NCI-H1436 (cell line): Measurements from ENCODE around the gene FAM13B.
A peak's percentile ranks its signal among the peaks of the same experiment; 100 is the strongest.
"Not testable (repeated sequence)": the region's sequence is repeated elsewhere in the genome, so short reads cannot be mapped to it uniquely, and the experiment has no call there.

Experiments
- DNase-seq: peaks from one replicate; lab custom pipeline; 2025; lab: John Stamatoyannopoulos, UW

FAM13B gene

DNA sequence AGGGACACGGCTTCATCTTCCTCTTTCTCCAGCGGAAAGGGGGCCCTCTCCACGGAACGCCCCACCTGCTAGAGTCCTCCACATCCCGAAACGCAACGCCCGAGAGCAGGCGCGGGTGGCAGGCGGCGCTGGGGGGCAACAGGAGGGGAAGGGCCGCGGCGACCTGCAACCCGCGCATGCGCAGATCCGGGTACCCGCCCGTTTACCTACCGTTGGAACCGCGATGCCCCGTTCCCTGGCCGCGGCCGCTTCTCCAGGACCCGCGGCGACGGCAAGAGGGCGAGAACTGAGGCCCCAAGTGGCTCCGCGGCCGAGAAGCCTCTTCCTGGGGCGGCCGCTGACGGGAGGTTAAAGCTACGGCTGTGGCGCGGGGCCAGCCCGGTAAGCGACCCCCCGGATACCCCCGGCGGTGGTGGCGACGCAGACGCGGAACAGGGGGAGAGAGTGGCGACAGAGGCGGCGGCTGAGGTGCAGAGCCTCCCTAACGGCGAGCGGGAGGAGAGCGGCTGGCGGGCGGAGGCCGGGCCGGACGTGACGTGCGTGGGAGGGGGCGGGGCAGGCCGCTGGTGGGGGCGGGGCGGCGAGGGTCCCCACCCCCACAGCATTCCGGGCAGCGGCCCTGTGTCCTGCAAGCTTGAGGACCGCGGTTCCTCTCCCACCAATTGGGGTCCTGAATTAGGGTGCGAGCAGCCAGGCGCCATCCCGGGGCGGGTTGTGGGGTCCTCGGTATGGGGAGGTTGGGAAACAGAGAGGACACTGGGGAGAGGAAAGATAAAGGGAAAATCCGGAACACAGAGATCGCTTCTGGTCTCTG lies at the start of gene FAM13B:
Gene FAM13B, minus strand, starts transcription at position 508 of the 814 bp plus-strand sequence. CDS start 13,968 bp downstream, outside the sequence.
- DNase-seq: peak; percentile 70

DNA sequence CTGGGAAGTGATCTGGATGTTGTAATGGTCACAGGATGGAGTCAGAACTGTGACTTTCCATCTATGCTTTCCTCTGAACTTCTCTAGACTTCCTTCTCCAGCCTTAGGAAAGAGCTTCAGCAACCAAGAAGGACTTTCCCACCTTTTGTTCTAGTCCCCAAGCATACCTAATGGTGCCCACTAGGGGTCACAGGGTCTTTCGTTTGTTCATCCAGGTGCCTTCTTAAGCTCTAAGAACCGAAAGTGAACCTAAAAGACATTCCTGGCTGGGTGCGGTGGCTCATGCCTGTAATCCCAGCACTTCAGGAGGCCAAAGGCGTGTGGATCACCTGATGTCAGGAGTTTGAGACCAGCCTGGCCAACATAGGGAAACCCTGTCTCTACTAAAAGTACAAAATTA lies 49.2 kb upstream of the FAM13B start:
- DNase-seq: no peak

DNA sequence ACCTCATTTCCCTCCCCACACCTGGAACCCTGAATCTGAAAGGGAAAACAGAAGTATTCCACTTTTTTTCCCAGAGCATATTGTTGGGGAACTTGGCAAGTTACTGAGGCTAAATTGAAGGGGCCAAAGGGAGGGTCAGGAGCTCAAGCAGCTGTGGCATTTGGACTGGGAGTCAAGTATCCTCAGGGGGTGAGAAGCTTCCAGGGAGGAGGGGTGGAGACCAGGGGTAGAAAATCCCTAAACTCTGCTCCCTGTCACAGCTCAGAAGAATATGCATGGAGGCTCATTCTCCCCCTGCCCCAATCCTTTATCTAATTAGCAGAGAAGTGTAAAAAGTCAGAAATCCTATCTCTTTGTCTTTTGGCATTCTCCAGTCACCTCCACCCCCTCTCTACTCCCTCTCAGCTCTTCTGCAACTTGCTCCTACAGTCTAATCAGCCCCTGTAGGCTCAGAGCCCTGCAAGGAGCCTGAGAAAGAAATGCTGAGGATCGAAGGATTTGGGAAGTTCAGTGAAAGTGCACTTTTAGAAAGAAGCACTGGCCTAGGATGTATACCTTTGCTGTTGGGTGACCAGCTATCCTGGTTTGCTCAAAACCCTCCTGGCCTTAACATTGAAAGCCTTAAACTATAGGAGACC lies 45.2 kb upstream of the FAM13B start:
- no peak for DNase-seq

DNA sequence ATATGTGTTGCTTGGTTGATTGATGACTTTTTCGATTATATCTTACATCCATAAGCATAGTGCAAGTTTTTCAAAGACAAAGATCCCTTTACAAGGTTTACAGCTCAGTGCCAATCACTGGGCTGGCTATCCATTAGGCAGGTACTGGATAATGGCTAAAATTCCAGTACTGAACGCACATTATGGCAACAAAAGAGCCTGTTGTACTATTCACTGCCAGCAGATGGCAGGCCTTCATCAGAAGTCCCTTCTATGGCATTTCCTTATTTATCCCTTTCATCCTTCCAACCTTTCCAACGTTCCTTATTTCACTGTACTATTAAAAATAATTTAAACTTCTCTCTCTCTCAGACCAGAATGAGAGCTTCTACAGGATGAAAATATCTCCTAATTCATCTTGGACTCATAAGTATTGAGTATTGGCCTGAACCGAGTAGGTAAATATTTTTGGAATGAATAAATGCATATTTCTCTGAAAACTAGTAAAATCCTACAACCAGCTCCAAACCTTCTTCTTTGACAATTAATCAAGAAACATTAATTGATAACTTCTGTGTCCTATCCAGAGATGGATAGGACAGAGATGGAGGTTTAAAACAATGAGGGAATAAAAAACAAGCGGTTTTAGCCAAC lies 44.3 kb upstream of the FAM13B start:
- peak; percentile 36 for DNase-seq

DNA sequence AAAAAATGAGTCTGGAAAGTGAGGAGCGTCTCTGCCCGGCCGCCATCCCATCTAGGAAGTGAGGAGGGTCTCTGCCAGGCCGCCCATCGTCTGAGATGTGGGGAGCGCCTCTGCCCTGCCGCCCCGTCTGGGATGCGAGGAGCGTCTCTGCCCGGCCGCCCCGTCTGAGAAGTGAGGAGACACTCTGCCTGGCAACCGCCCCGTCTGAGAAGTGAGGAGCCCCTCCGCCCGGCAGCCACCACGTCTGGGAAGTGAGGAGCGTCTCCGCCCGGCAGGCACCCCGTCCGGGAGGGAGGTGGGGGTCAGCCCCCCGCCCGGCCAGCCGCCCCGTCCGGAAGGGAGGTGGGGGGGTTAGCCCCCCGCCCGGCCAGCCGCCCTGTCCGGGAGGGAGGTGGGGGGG lies 37.1 kb upstream of the FAM13B start:
- DNase-seq: not testable (repeated sequence)

DNA sequence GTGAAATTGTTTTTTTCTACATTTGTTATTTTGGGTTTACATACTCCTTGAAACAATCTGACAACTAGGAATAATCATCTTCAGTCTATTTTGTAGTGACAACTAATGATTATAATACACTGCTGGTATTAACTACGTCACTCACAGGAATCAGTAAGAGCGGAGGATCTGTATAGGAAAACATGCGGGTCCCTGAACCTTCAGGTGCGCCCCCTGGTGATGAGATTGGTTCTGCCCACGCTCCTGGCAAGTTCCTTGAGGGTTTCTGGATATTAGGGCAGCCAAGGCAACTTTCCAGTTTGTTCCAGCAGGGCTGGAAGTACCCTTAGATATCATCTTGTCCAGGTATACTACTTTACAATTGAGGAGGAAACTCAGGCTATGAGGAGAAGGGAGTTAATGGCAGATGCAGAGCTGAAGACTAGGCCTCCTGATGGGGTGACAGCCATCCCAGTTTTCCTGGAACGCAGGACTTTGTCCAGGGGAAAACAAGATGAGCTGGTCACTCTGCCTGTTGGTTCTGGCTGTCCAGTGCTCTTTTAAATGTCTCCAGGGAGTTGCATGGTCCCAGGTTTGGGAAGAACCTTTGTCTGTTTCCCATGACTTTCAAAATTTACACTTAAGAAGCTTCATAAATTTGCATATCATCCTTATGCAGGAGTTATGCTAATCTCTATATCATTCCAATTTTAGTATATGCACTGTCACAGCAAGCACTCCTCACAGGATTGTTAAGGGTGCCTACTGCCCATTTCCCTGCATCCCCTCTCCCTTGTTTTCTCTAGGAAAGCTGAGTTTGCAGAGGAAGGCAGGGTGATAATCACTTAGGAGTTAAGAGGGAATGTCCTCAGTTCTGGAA lies 36.1 kb upstream of the FAM13B start:
- peak; percentile 65 for DNase-seq

DNA sequence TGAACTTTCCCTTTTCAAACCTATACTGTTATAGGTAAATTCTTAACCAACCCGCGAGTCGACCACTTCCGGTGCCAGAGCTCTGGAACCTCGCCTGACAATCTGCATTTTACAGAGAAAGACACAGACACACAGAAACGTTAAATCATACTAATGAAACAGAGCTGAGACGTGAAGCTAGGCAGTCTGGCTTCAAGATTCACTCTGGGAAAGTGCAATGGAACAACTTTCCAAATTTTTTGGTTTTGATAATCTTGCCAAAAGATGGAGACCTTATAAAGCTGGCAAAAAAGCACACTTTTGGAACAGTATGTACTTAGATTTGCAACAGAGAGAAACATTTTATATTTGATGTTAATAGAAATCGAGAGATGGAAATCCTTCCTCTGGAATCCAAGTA lies 35.1 kb upstream of the FAM13B start:
- DNase-seq: no peak

DNA sequence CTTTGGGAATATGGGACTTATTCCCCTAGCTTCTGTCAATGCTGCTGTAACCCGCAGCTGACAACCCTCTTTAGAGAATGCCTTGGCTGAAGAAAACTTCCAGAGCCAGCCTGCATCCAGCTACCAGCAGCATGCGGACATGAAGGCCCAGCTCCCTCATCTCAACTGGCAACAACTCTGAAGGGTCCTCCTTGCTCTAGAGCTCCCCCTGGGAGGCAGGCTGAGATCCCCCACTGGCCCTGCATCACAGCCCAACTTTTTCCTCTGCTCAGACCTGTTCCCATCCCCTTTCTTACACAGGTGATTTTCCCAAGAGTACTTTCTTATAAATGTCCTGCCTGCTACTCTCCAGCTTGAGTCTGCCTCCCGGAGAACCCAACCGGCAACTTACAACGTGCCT lies 32.2 kb upstream of the FAM13B start:
- DNase-seq: no peak

DNA sequence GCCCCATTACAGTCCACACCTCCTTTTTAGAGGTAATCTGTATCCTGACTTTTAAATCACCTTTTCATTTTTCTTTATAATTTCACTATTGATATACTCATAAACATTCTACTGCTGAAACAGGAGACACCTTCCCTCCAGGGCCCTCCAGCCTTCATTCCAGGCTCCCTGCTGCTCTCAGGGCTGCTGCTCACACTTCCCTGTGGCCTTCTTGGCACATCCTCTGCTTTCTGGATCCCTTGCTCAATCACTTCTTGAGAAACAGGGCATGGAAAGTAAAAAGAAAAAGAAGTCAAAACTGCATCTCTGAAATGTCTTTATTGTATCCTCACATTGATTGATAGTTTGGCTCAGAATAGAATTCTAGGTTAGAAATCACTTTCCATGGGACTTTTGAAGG lies 31.6 kb upstream of the FAM13B start:
- DNase-seq: no peak

DNA sequence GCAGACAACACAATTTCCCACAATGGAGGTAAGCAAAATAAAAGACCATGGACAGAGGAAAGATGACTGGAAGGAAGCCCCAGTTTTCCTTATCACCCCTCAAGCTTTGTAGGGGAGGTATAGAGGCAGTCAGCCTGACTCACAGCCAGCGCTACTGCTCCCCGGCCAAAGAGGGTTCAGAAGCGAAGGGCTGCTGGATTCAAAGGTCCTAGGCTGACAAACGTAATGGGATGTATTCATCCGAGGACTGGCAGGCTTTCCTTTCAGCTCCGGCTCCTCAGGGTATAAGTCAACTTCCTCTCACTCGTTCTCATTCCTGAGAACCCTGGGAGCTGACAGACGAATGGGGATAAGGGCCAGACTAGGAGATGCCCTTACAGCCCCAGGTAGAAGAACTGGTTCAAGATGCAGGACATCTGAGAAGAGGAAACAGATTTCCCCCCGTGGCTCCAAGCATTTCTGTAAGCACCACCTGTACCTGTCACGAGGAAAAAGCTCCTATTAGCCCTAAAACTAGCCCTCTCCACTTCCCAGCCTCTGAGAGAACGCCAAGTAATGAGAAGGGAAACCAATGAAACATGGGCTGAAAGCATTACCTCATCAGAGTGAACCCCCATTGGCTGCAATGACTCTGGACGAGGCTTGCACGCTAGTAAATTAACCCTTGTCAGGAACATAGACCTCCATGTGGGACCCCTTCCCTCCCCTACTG lies 22.1 kb upstream of the FAM13B start:
- DNase-seq: peak; percentile 4

DNA sequence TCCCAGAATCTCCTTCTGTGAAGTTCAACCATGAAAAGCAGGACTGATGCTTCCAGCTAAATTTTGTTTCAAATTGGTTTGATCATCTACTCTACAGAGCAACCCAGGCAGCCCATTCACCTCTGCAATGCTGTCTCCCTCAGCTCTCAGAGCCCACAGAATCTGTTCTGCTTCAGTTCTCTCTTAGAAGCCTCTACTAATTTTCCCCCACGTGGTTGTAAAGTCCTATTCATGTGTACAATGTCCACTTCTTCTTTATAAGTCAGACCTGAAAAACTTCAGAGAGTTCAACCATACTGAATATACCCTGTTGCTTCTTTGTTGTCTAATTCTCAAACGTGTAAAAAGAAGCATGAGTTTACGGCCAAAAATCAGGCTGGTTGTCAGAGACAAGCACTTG lies 21.3 kb upstream of the FAM13B start:
- no peak for DNase-seq

DNA sequence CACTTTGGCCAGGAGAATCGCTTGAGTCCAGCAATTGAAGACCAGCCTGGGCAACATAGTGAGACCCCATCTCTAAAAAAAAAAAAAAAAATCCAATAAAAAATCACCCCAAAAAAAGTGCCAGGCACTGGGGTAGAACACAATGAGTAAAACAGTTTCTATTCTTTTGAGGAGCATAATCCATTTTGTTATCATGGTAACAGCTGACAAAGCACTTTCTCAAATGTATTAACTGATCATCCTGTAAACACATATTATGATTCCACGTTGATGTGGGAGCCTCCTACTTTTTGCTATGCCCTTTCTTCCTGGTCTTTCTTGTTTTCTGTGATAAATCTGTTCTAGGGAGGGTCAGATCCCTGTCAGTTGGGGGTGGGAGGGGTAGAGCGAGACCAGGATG lies 20.7 kb upstream of the FAM13B start:
- DNase-seq: no peak

DNA sequence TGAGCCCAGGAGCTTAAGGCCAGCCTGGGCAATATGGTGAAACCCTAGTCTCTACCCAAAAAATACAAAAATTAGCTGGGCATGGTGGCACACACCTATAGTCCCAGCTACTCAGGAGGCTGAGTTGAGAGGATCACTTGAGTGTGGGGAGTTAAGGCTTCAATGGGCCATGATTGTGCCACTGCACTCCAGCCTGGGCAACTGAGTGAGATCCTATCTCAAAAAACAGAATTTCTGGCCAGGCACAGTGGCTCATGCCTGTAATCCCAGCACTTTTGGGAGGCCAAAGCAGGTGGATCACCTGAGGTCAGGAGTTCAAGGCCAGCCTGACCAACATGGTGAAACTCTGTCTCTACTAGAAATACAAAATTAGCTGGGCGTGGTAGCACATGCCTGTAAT lies 19.8 kb upstream of the FAM13B start:
- not testable (repeated sequence) for DNase-seq

DNA sequence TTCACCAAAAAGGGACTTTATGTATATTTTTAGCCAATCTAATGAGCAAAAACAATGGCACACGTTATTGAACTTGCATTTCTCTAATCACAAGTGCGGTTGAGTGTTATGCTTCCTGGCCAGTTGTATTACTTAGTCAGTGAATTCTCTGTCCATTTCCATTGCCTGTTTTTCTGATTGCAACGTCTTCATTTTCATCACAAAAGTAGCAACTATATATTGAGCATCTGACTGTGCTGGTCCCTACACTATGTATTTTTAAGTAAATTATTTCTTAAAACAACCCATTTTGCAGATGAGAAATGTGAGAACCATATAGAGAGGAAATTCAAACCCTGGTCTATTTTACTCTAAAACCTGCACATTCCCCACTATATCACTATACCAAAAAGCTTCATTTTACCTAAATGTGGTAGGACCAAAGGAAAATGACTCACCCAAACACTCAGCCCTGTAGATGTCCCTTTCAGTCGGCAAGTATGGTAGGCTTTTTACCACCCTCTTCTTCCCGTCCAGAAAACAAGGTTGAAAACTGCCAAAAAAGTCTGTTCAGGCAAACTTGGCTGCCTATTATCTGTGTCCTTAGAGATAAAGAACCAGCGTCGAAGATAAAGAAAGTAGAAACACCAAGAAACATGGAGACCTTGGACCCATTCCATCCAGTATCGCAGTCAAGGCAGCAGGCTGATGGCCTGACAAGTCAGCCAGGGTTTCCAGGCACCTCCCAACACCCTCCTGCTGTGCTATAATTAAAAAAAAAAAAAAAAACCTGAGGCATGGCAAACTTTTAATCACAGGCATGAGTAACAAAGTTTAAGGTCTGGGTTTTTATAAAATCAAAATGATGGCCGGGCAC lies 18.8 kb upstream of the FAM13B start:
- DNase-seq: no peak

DNA sequence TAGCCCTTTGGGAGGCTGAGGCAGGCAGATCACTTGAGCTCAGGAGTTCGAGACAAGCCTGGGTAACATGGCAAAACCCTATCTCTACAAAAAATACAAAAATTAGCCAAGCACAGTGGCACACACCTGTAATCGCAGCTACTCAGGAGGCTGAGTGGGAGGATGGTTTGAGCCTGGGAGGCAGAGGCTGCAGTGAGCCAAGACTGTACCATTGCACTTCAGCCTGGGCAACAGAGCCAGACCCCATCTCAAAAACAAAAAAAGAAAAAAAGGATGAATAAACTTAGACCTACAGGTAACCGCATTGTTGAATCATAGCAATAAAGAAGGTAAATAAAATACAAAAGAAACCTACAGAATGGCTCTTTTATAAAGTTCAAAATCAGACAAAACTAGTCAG lies 12.4 kb upstream of the FAM13B start:
- DNase-seq: not testable (repeated sequence)

DNA sequence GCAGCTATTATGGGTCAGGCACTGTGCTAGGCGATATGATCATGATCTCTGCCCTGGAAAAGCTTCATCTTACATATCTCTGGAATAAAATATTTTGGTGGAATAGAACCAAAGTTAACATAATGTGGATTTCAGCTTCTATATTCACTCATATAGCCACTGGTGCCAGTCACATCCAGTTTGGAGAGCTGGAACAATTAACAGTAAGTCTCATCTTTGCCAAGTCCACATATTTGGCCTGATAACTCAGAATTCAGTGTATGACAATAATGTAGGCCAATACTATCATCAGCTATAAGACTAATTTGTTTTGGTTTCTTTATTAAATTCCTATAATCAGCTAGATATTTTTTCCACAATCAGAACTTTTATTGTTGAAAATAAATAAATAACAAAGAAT lies 5.9 kb upstream of the FAM13B start:
- no peak for DNase-seq

DNA sequence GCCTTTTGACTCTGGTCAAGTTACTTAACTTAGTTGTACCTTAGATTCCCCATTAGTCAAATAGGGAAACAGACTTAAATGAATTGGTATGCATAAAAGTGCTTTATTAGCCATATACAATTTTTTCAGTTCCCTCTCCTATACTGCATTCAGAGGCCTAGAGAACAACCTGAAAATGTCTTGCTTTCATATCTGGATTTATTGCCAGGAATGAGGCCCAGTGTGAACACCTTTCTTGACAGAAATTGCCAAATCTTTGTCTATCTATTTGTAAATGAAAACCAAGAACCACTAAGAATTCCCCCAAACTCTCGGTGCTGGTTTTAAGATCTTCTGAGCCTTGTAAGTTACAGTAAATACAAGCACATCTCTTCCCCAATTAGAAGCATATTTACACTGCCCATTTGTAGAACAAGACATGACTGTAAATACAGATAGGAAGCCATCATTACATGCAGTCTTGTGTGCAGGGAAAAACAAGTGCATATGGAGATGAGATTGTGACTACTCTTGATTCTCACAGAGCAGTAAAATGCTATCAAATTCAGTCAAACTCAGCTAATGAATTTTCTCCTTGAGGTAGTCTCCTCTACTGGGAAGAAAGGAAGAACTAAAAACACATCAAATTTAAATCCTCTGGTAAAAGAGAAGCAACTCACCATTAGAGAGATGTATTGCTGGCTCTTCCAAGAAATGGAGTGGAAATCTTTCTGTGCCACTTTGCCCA lies 5.2 kb upstream of the FAM13B start:
- no peak for DNase-seq

DNA sequence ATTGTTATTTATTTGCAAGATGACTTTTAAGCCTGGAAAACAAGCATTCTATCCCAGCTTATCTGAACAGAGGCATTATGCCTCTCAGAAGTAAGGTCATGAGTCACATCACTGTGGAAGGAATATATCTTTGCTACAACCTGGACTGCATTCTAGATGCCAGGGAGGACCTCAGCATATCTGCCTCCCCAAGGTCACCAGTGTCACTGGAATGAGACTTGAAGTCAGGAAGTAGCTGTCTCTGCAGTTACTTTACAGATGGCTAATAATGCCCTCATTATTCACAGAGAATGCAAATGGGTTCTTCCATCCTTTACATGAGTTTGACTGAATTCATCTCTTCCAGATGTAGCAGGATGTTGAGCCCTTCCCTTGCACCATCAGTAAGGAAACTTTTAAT lies 4.4 kb upstream of the FAM13B start:
- no peak for DNase-seq

DNA sequence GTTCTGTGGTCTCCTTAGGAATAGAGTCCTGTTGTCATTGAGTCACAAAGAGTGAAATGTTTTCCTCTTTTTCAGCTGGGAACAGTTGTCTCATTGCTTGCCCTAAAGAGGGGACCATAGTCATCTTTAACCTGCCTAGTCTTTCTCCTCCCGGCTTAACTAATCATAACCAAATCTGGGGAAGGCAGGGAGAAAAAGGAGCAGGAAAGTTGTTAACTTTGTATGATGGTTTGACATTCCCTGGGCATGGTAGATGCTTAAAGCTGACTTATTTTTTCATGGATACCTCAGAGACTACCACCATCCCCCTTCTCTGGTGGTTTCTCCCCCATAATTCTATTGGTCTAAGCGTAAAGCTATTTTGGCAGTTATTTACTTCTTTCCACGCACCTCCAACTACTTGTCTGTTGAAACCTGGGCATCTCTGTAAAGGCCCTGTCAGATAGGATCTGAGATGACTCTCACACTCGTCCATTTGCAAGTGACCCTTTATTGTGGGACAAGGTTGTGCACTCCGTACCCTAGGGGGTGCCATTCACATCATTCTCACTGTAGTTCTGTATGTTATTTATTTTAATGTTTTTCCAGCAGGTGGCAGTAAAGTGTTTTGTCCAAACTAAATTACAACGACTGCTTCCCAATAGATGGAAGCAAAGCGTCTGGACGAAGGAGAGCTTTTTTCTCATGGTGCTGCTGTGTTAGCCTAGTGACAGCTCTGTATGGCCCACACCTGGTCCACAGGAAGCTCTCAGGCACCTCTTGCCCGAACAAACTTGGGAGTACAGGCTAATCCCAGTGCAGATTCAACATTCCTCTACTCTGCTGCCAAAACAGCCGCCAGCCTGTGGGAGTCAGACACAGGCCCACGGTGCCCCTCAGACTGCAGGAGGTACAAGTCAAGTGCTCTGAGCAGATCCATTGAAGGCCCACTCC lies 3.0 kb upstream of the FAM13B start:
- DNase-seq: peak; percentile 81
